Neural progenitor cell (in vitro differentiated cells): ENCODE data around the gene TRAPPC4.

ENCODE experiments used
- EZH2 ChIP-seq: fragments of 200-600 bp; sonication (generic); IDR thresholded peaks from 2 replicates; pipeline ENCODE4 v1.6.1; 2017; ENCODE audit warnings: antibody characterized with exemption, mild to moderate bottlenecking, moderate library complexity
- EZH2phosphoT487 ChIP-seq: fragments of 200-600 bp; sonication (generic); IDR thresholded peaks from 2 replicates; pipeline ENCODE4 v1.6.1; 2017; ENCODE audit warnings: antibody characterized with exemption
- TF ChIP-seq, protein P1 (sequence below): fragments of 200-600 bp; sonication (generic); IDR thresholded peaks from 2 replicates; pipeline ENCODE4 v1.5.1; 2017; ENCODE audit warnings: antibody characterized with exemption, mild to moderate bottlenecking

DNA sequence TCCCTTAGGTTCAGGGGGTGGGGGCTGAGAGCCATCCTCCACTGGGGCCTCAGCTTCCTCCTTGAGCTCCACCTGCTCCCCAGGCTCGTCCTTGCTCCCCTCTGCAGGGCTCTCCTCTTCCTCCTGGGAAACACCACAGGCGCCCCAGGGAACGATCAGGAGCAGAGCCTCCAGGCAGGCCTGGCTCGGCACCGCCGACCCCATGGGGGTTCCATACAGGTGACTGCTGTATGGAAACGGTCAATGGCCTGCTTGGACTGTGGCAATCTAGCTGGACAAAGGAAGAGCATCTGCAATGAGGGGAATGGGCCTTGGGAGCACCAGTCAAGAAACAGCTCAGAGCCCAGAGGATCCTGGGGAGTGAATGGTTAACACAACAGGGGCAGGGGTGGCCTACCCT lies 30.5 kb downstream of the TRAPPC4 start:
- TF ChIP-seq, protein P1, sequence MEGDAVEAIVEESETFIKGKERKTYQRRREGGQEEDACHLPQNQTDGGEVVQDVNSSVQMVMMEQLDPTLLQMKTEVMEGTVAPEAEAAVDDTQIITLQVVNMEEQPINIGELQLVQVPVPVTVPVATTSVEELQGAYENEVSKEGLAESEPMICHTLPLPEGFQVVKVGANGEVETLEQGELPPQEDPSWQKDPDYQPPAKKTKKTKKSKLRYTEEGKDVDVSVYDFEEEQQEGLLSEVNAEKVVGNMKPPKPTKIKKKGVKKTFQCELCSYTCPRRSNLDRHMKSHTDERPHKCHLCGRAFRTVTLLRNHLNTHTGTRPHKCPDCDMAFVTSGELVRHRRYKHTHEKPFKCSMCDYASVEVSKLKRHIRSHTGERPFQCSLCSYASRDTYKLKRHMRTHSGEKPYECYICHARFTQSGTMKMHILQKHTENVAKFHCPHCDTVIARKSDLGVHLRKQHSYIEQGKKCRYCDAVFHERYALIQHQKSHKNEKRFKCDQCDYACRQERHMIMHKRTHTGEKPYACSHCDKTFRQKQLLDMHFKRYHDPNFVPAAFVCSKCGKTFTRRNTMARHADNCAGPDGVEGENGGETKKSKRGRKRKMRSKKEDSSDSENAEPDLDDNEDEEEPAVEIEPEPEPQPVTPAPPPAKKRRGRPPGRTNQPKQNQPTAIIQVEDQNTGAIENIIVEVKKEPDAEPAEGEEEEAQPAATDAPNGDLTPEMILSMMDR = no peak
- TF ChIP-seq EZH2phosphoT487 (no peak), EZH2 (no peak)
